H9 (cell line): ENCODE results near the gene SEMA7A. TPM values are rescaled to one million over a fixed set of nuclear protein-coding genes. Genes with fewer than 3 reads are reported as not detected.

Experiments
- DNase-seq: peaks from one replicate; pipeline ENCODE4 v3.0.0-alpha.2; 2017
- H2AFZ ChIP-seq: one replicate; pipeline ENCODE4 v1.6.1; 2013; ENCODE audit warnings: mild to moderate bottlenecking, low read length, control low read depth, moderate library complexity
- H2AK5ac ChIP-seq: 2 replicates; pipeline ENCODE4 v1.6.1; 2013; ENCODE audit warnings: low read length, control low read depth, mixed read lengths; ENCODE audit not compliant: insufficient read length
- H2BK120ac ChIP-seq: one replicate; pipeline ENCODE4 v1.6.1; 2013; ENCODE audit warnings: low read depth, mild to moderate bottlenecking, low read length, control low read depth, inconsistent platforms; ENCODE audit not compliant: poor library complexity, severe bottlenecking
- H2BK12ac ChIP-seq: 2 replicates; pipeline ENCODE4 v1.6.1; 2013; ENCODE audit warnings: low read length, control low read depth, mixed read lengths, low read depth; ENCODE audit not compliant: insufficient read length
- H2BK15ac ChIP-seq: 2 replicates; pipeline ENCODE4 v1.6.1; 2013; ENCODE audit warnings: low read depth, low read length, control low read depth
- H2BK20ac ChIP-seq: one replicate; pipeline ENCODE4 v1.6.1; 2013; ENCODE audit warnings: low read depth, mild to moderate bottlenecking, low read length, control low read depth, inconsistent platforms; ENCODE audit not compliant: poor library complexity, severe bottlenecking
- H2BK5ac ChIP-seq: 2 replicates; pipeline ENCODE4 v1.6.1; 2013; ENCODE audit warnings: low read length, control low read depth, mixed read lengths; ENCODE audit not compliant: insufficient read length
- H3K14ac ChIP-seq: 2 replicates; pipeline ENCODE4 v1.6.1; 2013; ENCODE audit warnings: low read length, control low read depth; ENCODE audit not compliant: insufficient read depth
- H3K18ac ChIP-seq: 2 replicates; pipeline ENCODE4 v1.6.1; 2013; ENCODE audit warnings: low read depth, mild to moderate bottlenecking, mixed read lengths, low read length, control low read depth; ENCODE audit not compliant: insufficient read length
- H3K23ac ChIP-seq: 2 replicates; pipeline ENCODE4 v1.6.1; 2013; ENCODE audit warnings: low read length, control low read depth, mixed read lengths, low read depth; ENCODE audit not compliant: insufficient read length
- H3K23me2 ChIP-seq: 2 replicates; pipeline ENCODE4 v1.6.1; 2013; ENCODE audit warnings: low read depth, mild to moderate bottlenecking, mixed read lengths, low read length, control low read depth; ENCODE audit not compliant: insufficient read length, poor library complexity, severe bottlenecking
- H3K27ac ChIP-seq: 2 replicates; pipeline ENCODE4 v1.5.1; 2013; ENCODE audit warnings: low read length, control low read depth, mixed read lengths, low read depth; ENCODE audit not compliant: insufficient read length
- H3K27me3 ChIP-seq: 2 replicates; pipeline ENCODE4 v1.6.1; 2013; ENCODE audit warnings: low read length, control low read depth, inconsistent platforms; ENCODE audit not compliant: insufficient read depth
- H3K4ac ChIP-seq: 2 replicates; pipeline ENCODE4 v1.6.1; 2013; ENCODE audit warnings: low read depth, mild to moderate bottlenecking, control low read depth, inconsistent platforms, low read length, moderate library complexity
- H3K4me1 ChIP-seq: 2 replicates; pipeline ENCODE4 v1.6.1; 2013; ENCODE audit warnings: low read length, control low read depth, inconsistent platforms; ENCODE audit not compliant: insufficient read depth
- H3K4me2 ChIP-seq: 2 replicates; pipeline ENCODE4 v1.6.1; 2013; ENCODE audit warnings: low read length, control low read depth, mixed read lengths; ENCODE audit not compliant: insufficient read length, insufficient read depth
- H3K56ac ChIP-seq: 2 replicates; pipeline ENCODE4 v1.6.1; 2013; ENCODE audit warnings: low read depth, mild to moderate bottlenecking, mixed read lengths, low read length, control low read depth; ENCODE audit not compliant: insufficient read length
- H3K79me1 ChIP-seq: 2 replicates; pipeline ENCODE4 v1.6.1; 2013; ENCODE audit warnings: low read depth, mild to moderate bottlenecking, moderate library complexity, low read length, control low read depth, inconsistent platforms; ENCODE audit not compliant: insufficient read depth, poor library complexity, severe bottlenecking
- H3K79me2 ChIP-seq: 2 replicates; pipeline ENCODE4 v1.6.1; 2013; ENCODE audit warnings: low read length, control low read depth, inconsistent platforms; ENCODE audit not compliant: insufficient read depth
- H3K9ac ChIP-seq: 2 replicates; pipeline ENCODE4 v1.6.1; 2013; ENCODE audit warnings: low read length, control low read depth, mixed read lengths; ENCODE audit not compliant: insufficient read length; ENCODE audit errors: extremely low read depth
- H3K9me3 ChIP-seq: one replicate; pipeline ENCODE4 v1.6.1; 2013; ENCODE audit warnings: low read depth, low read length, inconsistent platforms; ENCODE audit not compliant: control insufficient read depth
- H3T11ph ChIP-seq: one replicate; pipeline ENCODE4 v1.6.1; 2013; ENCODE audit warnings: mild to moderate bottlenecking, low read length, control low read depth, inconsistent platforms
- H4K20me1 ChIP-seq: one replicate; pipeline ENCODE4 v1.6.1; 2013; ENCODE audit not compliant: control insufficient read depth, insufficient read length, insufficient read depth
- H4K5ac ChIP-seq: 2 replicates; pipeline ENCODE4 v1.6.1; 2013; ENCODE audit warnings: low read depth, mild to moderate bottlenecking, mixed read lengths, low read length, control low read depth; ENCODE audit not compliant: insufficient read length
- H4K8ac ChIP-seq: replicated peaks from 2 replicates; pipeline ENCODE4 v1.6.1; 2013; ENCODE audit warnings: low read length, control low read depth, mixed read lengths, low read depth; ENCODE audit not compliant: insufficient read length
- H4K91ac ChIP-seq: 2 replicates; pipeline ENCODE4 v1.6.1; 2013; ENCODE audit warnings: low read depth, mild to moderate bottlenecking, moderate library complexity, mixed read lengths, low read length, control low read depth; ENCODE audit not compliant: insufficient read length
- H3K27ac Mint-ChIP-seq, 3 experiments: 2 replicates in 2 of 3; 3 replicates in 1 of 3; pipeline ENCODE4 v1.8.0; 2020 to 2021; ENCODE audit warnings: mixed read lengths in 3 of 3, mild to moderate bottlenecking in 1 of 3, moderate library complexity in 1 of 3
- H3K27me3 Mint-ChIP-seq: 2 replicates; pipeline ENCODE4 v1.8.0; 2021; ENCODE audit warnings: low read depth, mild to moderate bottlenecking, moderate library complexity, mixed read lengths
- H3K36me3 Mint-ChIP-seq, 3 experiments: 2 replicates in 2 of 3; 3 replicates in 1 of 3; pipeline ENCODE4 v1.8.0; 2020 to 2021; ENCODE audit warnings: low read depth in 3 of 3, mixed read lengths in 3 of 3; ENCODE audit not compliant: insufficient read depth in 1 of 3
- H3K4me1 Mint-ChIP-seq, 2 experiments: 2 replicates each; pipeline ENCODE4 v1.8.0; 2020; ENCODE audit warnings: mixed read lengths in 2 of 2
- H3K4me3 Mint-ChIP-seq, 2 experiments: 2 replicates in 1 of 2; 3 replicates in 1 of 2; pipeline ENCODE4 v1.8.0; 2020 to 2021; ENCODE audit warnings: mild to moderate bottlenecking in 2 of 2, mixed read lengths in 2 of 2, moderate library complexity in 1 of 2
- H3K9me3 Mint-ChIP-seq, 2 experiments: 2 replicates in 1 of 2; 3 replicates in 1 of 2; pipeline ENCODE4 v1.8.0; 2020; ENCODE audit warnings: mild to moderate bottlenecking in 2 of 2, mixed read lengths in 2 of 2, moderate library complexity in 1 of 2
- CTCF ChIP-seq: fragments of 200-600 bp; sonication (generic); conservative IDR thresholded peaks from 3 replicates; pipeline ENCODE4 v1.8.0; 2021; ENCODE audit warnings: antibody characterized with exemption, mild to moderate bottlenecking
- WGBS: extraction: QIAGEN DNeasy Blood & Tissue Kit; methylation state at CpG from one replicate; pipeline ENCODE4 v1.1.7; 2013; ENCODE audit warnings: missing lambda C conversion rate, low lambda C conversion rate, mixed read lengths; ENCODE audit not compliant: insufficient read length; ENCODE audit errors: extremely low coverage; 5-methylcytosine and 5-hydroxymethylcytosine counted together
- total RNA-seq: library from RNA; stranded (reverse); gene quantifications from 2 replicates; pipeline ENCODE4 v1.2.1, GENCODE V29; 2021

Gene SEMA7A
- total RNA-seq, 1 experiment from 2014 or later: 5.7 TPM

- Mint-ChIP-seq H3K36me3 (no peaks in the 10 kb centered on the region), H3K27ac (no peak overlapping the region), H3K27me3 (peaks cover 19% of the 10 kb centered on the region), H3K4me3 (peak overlapping the region; percentile 14 to 82; a peak in 4 of 5 replicates), H3K9me3 (no peaks in the 10 kb centered on the region), H3K4me1 (peaks cover 13 to 15% of the 10 kb centered on the region in 2 experiments)
- H4K8ac ChIP-seq: no peak overlapping the region
- no peak overlapping the region for H2BK12ac ChIP-seq
- H3K27me3 ChIP-seq: no peaks in the 10 kb centered on the region; the same call in 1 of the 2 replicates
- H3K23me2 ChIP-seq: peaks cover 11% of the 10 kb centered on the region
- H4K5ac ChIP-seq: no peak overlapping the region
- H3K4me2 ChIP-seq: peak overlapping the region; percentile 50
- H2BK20ac ChIP-seq: no peak overlapping the region
- no peak overlapping the region for H3K14ac ChIP-seq
- no peaks in the 10 kb centered on the region; the same call in 1 of the 2 replicates for H3K4me1 ChIP-seq
- no peak for TF ChIP-seq CTCF
- WGBS: no CpG with 5 or more reads among the region's 13 CpGs
- DNase-seq: no peak
- no peak overlapping the region for H2BK15ac ChIP-seq
- no peak overlapping the region for H3K56ac ChIP-seq
- H3K9ac ChIP-seq: no peak overlapping the region
- no peak overlapping the region for H3K27ac ChIP-seq
- no peak overlapping the region for H3K4ac ChIP-seq
- H4K91ac ChIP-seq: no peak overlapping the region
- no peak overlapping the region for H3K18ac ChIP-seq
- no peaks in the 10 kb centered on the region for H3K9me3 ChIP-seq
- H4K20me1 ChIP-seq: no peaks in the 10 kb centered on the region
- no peak overlapping the region for H2AFZ ChIP-seq
- no peaks in the 10 kb centered on the region for H3K79me1 ChIP-seq
- no peak overlapping the region for H2BK5ac ChIP-seq
- no peak overlapping the region for H3K23ac ChIP-seq
- no peak overlapping the region for H2AK5ac ChIP-seq
- H3T11ph ChIP-seq: no peak overlapping the region
- H2BK120ac ChIP-seq: no peak overlapping the region
- H3K79me2 ChIP-seq: no peaks in the 10 kb centered on the region
These were observed 60.6 kb downstream of the SEMA7A start for GRCh38 chr15:74373056-74373650.
